NCI-H526 (cell line): ENCODE measurements around the gene LANCL2.

Source experiments
- DNase-seq, 2 experiments: peaks; one replicate each; lab custom pipeline; 2025; lab: John Stamatoyannopoulos, UW

The LANCL2 gene

DNA sequence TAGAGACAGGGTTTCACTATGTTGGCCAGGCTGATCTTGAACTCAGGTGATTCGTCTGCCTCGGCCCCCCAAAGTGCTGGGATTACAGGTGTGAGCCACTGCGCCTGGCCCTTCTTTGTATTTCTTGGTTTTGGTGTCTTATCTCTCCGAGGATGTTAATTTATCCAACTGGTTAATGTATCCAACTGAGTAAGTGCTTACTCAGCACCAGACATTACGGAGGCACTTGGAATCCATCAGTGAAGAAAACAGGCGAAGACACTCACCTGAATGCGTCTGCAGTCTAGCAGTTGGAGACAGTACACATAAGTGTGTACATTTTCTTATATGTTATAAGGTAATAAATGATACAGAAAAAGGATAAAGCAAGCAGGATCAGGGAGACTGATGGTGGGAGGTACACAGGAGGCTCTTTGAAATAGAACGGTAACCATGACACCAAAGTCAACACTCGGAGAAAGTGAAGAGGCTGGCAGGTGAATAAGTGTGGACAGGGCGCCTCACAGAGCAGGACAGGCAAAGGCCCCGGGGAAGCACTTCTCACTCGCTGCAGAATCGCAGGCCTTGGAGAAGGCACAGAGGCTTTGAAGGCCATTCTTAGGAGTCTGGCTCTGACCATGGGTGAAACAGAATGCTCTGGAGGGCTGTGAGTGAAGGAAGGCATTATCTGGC is 73.1 kb downstream of the LANCL2 start:
- DNase-seq, result no peak

DNA sequence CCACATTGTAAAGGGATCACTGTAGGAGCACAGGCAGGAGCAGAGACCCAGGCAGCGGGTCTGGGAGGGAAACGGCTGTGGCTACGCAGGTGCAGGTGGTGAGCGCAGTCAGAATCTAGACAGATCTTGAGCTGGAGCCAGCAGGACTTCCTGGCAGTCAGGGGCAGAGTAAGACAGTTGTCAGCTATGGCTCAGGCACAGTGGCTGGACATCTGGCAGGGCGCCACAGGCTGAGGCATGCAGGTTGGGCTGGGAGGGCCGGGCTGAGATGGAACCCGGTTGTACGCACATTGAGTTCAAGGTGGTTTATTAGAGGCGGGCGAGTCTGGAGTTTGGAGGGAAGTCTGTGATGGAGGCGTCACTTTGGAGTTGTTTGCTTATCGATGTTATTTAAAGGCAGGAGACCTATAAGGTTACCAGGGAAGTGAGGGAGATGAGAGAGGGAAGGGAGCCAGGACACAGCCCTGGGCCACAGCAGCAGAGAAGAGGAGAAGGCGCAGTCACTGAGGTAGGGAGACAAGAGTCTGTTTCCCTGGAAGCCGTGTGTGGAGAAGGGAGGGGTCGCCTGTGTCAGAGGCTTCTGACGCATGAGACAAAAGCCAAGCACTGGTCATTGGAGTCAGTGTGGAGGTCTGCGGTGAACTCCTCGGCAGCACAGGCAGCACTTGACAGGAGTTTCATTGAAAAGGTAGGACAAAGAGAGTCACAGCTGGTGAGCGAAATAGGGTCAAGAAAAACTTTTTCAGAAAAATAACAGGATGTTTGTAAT is 73.8 kb downstream of the LANCL2 start:
- DNase-seq, result no peak

DNA sequence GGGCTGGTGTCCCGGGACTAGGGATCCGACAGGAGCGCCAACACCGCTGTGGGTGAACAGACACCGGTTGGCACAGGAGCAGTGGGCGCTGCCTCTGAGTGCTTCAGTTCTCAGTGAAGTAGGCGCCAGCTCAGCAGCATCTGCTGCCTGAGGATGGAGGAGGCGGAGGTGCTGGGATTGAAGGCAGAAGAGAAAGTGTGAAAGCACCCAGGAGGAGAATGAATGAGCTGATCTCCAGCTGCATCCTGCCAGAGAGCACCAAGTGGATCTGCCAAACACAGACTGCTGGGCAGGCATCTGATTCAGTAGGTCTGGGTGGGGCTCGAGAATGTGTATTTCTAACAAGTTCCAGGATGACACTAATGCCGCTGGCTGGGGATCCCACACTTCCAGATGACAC is 74.5 kb downstream of the LANCL2 start:
- no peak for DNase-seq

DNA sequence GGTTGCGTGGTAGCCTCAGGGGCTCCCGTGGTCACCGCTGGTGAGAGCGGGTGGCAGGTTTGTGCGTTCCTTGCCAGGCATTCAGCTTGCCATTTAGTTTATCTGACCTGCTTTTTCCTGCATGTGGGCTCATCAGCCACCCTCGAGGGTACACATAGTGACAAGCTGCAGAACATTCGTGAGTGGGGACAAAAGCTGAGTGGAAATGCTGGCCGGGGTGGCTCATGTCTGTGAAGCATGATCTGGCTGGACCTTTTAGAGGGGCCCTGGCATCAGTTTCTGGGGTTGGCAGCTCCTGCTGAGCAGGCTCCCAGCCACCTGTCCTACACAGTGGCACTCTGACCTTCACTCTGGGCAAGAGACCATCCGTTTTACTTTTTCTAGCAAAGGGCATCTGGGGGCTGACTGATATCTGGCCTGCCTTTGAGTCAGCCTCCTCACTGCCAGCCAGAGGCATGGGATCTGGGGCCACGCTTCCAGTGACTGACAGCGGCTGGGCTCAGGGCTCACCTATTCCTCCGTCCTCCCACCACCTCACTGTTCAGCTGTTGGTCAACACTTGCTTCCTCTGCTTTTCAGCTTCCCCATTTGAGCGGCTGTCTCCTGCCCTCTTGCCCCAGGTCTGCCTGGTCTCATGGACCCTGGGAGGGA is 75.0 kb downstream of the LANCL2 start:
- DNase-seq, result no peak

DNA sequence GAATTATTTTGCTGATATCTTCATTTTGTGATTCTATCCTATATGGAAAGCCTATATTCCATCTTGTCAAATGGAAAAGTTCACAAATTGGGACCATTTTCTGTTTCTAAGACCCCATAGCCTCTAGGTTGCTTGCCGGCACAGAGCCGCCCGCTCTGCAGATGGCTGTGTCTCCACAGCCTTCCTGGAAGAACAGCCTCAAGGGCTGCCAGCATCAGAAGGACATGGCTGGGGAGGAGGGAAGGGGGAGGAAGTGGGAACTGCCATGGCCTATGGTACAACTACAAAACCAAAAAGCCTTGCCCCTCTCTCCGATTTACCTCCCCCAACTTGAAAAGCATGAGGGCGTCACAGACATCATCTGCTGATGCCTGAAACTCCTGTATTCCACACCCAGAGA is 75.9 kb downstream of the LANCL2 start:
- DNase-seq, result no peak

DNA sequence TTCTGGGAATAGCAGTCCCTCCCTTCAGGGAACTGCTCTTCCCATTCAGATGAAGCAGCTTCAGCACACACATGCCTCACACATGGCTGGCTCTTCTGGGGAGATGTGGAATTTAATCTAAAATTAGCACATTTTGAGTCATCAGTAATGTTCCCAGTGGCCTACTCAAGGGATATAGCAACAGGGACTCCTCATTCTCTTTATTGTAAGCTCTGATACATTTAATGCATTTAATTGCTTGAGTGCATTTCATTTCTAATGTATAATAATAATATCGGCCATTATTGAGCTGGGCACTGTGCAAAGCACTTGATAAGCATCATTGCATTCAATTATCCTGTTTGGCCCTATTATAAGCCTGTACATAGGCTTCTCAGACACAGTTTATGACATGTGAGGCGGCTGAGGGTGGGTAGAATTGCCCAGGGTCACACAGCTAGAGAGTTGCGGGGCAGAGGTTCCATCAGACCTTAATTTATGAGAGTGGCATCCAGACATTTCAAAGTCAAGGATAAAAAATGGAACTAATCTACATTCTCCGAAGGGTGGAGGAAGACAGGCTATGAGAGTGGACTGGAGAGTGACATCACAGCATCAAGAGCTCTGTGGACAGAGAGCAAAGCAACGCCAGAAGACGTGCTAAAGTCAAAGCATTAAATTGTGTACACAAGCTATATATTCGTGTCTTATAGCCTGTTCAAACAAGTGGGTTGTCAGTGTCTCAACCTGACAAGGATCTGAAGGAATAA is 76.8 kb downstream of the LANCL2 start:
- no peak for DNase-seq

DNA sequence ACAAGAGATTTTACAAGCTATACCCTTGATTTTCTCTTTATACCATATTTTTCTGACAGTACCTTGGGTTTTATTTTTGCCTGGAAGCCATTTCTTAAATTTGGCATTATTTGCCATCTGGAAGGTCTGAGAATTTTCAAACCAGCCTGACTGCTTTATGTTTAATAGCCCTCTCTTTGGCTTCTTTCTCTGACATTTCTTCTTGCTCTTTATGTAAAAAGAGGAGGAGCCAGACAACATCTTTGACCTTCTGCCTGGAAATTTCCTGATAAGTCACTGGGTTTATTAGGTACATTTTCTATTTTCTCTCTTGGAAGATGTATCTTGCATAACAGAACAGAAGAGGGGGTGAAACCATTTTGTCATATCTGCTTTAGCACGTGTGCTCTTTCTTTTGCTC is 79.6 kb downstream of the LANCL2 start:
- DNase-seq, result no peak

DNA sequence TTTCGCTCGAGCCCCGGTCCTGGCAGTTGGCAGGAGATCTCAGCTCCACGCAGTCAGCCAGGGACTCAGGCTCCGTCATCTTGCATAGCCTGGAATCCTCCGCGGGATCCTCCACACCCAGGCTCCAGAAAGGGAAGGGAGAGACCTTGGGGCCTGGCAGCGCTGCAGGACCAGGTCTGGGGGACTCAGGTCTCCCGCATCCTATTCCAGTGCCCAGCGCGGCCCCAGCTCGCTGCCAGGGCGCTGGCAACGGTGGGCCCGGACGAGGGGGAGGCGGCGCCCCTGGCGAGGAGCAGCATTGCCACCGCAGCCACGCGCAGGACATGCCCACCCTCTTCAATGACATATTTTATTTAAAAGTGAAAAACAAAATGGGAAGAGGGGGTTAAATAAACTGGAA is 83.4 kb downstream of the LANCL2 start:
- no peak for DNase-seq

DNA sequence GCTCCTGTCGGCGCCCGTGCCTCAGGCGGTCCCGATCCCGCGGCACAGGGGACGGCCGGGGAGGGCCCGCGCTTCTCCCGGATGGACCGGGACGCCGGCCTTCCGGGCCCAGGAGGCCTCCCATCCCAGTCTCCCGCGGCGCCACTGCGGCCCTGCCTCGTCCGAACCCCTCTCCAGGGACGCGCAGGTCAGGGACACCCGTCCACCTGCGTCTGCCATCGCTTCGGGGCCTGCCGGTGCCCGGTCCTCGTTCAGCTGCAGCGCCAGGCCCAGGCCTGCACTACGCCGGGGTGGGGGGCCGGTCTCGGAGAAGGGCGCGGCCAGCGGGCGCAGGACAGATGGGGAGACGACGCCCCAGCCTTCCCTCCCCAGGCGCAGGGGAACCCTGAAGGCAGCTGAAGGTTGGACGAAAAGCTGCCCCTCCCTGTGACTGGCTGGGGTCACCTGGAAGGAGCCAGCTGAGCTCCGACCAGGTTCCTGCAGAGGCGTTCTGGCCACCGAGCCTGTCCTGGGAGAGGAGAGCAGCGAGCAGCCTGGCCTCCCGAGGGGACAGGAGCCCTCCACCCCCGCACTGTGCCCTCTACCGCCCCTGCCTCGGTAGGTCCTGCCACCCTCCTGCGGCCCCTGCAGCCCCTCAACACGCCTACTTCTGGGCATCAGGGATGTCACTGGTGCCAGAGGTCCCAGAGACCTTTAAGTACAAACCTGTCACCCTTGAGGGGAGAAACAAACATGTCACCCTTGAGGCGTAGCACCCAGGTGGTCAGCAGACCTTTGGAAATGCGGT is 84.3 kb downstream of the LANCL2 start:
- DNase-seq, result no peak

DNA sequence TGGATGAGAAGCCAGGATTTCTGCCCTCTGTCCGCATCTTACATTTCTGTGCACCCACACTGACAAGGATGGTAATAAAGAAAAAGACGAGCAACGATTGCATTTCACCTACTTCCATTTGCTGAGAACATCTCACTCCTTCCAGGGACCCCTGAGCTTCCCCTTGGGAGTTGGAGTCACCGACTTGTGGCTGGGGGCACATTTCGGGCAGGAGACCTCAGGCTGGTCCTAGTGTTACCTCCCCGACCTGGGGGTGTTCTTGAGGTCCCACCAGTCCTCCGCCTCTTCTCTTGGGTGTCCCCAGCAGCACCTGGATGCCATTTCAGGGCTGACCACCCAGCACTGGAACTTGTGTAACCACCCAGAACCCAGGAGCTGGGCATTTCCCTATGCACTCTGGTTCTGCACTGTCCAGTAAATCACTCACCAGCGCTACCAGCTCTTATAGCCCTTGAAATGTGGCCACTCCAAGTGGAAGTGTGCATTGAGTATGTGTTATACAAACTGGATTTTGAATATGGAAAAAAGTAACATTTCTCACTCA is 84.9 kb downstream of the LANCL2 start:
- no peak for DNase-seq

DNA sequence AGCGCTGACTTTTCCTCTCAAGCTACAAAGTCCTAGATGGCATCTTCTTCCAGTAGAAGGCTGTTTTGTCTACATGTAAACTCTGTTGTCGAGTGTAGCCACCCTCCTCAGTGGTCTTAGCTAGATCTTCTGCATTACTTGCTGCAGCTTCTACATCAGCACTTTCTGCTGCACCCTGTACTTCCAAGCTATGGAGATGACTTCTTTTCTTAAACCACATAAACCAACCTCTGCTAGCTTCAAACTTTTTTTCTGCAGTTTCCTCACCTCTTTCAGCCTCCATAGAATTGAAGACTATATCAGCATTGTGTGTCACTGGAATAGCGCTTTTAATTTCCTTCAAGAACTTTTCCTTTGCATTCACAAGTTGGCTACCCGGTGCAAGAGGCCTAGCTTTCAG is 87.8 kb downstream of the LANCL2 start:
- DNase-seq, result no peak

DNA sequence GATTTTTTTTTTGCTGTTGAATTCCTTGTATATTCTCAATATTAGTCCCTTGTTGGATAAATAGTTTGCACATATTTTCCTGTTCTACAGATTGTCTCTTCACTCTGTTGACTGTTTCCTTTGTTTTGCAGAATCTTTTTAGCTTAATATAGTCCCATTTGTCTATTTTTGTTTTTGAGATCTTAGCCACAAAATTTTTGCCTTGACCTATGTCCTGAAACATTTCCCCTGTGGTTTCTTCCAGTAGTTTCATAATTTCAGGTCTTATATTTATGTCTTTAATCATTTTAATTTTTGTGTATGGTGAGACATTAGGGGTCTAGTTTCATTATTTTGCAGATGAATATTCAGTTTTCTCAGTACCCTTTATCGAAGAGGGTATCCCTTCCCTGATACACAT is 92.7 kb downstream of the LANCL2 start:
- no peak for DNase-seq

DNA sequence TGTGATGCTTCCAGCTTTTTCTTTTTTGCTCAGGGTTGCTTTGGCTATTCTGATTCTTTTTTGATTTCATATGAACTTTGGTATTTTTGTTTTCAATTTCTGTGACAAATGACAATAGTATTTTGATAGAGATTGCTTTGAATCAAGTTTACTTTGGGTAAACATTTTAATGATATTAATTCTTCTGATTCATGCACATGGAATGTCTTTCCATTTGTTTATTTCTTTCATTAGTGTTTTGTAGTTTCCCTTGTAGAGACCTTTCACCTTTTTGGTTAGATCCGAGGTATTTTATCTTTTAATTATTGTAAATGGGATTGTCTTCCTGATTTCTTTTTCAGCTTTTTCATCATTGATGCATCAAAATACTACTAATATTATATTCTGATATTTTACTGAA is 93.2 kb downstream of the LANCL2 start:
- DNase-seq, result no peak

DNA sequence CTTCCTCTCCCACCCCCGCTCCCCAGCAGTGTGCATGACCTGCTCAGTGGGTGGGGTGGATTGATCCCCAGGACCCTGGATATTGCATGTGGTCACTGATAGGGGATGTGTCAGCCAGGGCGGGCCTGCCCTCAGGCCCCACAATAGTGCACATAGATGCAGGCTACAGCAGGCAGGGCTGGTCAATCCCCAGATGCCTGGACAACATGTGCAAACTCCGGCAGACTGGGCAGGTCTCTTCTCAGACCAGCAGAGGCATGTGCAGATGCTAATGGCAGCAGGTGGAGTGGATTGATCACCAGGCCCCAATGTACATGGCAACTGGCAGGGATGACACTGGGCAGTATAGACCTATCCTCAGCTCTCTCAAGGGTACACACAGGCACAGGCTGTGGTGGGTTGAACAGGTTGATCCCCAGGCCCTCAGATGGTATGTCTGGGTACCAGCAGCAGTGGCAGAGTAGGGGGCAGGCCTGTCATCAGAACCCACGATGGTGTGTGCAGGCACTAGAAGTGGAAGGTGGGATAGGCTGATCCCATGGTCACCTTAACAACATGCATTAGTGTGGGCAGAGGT is 98.6 kb downstream of the LANCL2 start:
- DNase-seq, result no peak

DNA sequence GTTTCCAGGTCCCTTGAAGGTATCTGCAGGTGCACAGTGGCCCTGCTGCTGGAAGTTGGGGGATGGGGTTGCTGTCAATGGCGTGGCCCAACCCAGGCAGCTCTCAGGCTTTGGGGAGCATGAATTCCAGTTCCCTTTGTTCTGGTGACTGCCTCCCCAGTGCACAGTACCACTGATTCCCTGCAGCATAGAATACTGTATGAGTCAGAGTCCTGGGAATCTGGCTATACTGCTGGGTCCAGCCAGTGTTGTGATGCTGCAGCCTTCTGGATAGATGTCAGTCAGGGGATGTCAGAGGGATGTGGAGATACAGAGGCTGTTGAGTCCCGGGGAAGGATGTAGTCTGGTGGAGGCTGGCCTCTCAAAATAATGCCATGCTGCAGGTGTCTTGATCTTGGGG is 99.3 kb downstream of the LANCL2 start:
- DNase-seq, result no peak

DNA sequence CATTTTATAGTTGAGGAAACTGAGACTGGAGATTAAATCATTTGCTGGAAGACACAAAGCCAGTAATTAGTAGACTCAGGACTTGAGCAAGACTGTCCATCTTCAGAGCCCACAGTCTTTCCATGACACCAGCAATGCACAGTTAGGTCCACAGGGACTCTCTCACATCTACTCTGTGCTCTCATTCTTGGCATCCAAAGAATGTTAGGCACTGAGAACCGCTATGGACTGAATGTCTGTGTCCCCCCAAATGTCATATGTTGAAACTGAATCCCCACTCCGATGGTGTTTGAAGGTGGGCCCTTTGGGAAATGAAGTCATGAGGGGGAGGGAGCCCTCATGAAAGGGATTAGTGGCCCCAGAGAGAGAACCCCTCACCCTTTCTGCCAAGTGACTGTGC is 100.6 kb downstream of the LANCL2 start:
- no peak for DNase-seq

DNA sequence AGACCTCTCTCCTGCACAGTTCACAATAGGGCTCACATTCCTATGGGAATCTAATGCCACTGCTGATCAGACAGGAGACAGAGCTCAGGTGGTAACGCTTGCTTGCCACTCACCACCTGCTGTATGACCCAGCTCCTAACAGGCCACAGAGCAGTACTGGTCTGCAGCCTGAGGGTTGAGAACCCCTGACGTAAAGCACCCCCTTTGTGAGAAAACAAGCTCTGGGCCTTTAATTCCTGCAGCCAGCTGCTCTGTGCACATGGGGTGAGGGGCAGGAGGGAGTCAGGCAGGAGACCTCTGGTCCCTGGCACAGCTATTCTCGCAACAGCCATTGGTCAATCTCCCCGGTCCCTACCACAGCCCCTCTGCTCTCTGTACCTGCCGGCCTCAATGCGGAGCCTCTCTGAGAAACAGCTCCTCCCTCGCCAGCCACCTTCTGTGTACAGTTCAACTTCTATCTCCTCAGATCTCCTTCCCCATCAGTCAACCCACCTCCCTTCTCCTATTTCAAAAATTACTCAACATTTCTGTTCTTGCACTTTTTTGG is 102.0 kb downstream of the LANCL2 start:
- no peak for DNase-seq

DNA sequence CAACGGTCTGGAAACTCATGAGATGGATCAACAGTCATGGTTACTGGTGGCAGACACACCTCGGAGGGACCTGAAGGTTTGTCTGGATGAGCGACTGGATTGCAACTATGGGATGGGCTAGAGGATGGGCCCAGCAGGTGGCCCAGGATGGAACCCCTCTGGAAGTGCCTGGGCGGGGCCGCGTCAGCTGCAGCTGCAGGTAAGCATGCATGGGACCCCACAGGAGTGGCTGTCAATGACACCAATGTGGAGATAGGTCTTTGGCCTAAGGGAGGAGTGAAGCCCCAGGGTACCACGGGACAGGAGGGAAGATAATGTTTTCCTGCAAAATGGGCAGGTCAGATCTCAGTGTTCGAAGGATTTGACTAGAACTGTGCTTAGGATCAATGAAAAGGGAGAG is 103.4 kb downstream of the LANCL2 start:
- DNase-seq, result no peak

DNA sequence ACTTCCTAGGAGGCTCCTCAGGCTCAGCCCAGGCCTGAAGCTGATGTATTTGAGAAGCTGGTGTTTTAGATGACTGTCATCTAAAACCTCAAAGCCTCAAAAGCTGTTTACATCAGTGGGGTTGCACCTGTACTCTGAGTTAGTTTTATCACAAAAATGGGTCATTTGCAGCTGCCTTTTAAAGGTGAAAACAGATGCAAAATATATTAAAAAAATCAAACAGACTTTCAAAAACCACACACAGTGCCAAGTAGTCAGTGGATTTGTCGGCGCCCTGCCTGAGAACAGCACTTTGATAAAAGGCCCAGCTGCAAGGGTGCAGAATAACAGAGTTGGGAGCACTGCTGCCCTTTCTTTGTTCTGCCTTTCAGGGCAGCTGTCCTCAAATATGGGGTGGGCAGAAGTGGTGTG is 104.1 kb downstream of the LANCL2 start:
- DNase-seq, result no peak

DNA sequence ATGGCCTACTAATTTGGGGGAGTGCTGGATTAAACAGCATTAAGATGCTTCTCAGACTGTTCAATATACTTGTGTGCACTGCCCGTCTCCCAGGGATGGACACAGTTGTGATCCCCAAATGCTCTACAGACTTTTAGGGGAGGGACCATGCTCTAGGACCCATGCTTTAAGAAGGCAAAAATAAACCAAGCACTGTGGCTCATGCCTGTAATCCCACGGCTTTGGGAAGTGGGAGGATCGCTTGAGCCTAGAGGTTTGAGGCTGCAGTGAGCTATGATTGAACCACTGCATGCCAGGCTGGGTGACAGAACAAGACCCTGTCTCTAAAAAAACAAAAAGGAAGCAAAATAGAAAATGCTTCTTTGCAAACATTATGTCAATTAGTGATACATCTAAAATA is 104.6 kb downstream of the LANCL2 start:
- DNase-seq, result no peak

DNA sequence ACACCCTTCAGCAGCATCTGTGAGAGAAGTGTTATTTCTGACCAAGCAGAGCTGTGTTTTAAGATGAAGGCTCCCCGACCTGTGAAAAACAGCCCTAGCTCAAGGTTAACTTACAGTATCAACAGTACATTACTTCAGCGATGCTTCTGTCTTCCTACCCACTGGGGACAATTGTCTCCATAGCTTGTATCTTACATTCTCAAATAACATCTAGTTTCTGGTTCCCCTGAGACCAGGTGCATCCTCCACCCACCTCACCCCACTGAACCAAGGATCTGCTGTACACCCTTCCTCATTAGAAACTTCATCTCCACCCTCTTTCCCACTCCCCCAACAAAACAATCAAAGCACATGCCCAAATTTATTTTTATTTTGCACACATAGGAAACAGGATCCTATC is 105.1 kb downstream of the LANCL2 start:
- DNase-seq, result no peak
